Bronchial smooth muscle cell (primary cell): ENCODE data around the gene ITGA1. TPM values are rescaled to one million over a fixed set of nuclear protein-coding genes. Genes with fewer than 3 reads are reported as not detected.

Experiments
- total RNA-seq: library from RNA; depleted of rRNA; stranded (reverse); fragments of >200 nt; gene quantifications from 2 replicates; pipeline ENCODE4 v1.2.1, GENCODE V29; 2014

Gene ITGA1
- total RNA-seq, result 0.94 and 4.3 TPM in 2 replicates

DNA sequence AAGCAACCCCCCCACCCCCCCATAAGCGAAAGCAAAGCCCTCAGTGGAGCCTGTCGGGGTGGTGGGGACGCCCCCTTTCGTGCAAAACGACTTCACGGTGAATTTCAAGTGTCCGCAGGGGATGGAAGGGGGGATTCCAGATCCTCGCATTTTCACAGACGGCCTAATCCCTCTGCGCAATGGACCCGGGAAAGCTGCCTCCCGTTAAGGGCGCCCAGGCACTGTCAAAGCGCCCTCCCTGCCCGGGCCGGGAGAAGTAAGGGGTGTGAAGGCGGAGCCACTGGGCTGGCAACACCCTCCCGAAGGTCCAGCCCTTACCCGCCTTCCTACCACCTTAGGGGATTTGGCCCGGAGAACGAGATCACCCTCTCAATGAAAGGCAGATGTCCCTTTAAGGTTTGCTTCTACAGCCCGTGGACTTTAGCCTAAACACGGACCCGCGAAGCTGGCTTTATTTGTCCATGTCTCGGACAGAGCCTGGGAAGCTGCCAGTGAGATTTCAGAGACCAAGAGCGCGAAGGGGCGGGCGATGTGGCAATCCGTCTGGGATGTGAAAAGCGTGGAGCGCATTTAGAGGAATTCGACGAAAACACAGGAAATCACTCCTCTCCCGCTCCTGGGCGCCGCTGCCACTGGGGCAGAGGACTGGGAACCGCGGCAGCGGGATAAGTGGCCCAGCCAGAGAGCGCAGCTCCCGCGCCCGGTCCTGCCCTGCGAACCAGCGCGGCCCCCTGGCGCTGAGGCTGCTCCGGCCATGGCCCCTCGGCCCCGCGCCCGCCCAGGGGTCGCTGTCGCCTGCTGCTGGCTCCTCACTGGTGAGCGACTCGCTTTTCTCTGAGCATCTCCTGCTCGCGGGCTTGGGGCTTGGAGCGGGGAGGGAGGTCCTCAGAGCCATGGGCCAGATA, at the start of gene ITGA1, which contains the start of gene PELO:
TSS of gene ITGA1 (plus strand) at position 317 of the 905 bp plus-strand sequence. CDS start at position 755, 438 bp downstream.
TSS of gene PELO (plus strand) at position 317 of the 905 bp plus-strand sequence. CDS start 12,479 bp downstream, outside the sequence.

GRCh38 chr5:52989025-52989780, 201.5 kb downstream of the ITGA1 start, which contains the start of gene ITGA2:
Gene ITGA2 (plus strand): TSS chr5:52989352. CDS start chr5:52989469, 117 bp downstream.

Other genes starting within 250 kb of the ITGA1 start
- gene PELO, start within 50 bp of the ITGA1 start, total RNA-seq, result 27.6 and 32.7 TPM in 2 replicates
- 8.3 and 29.0 TPM in 2 replicates for gene ITGA2, start 201.4 kb downstream of the ITGA1 start, total RNA-seq